ENCODE results near the gene CEMP1. TPM values are rescaled to one million over a fixed set of nuclear protein-coding genes. Genes with fewer than 3 reads are reported as not detected.
"Not testable (repeated sequence)": the region's sequence is repeated elsewhere in the genome, so short reads cannot be mapped to it uniquely, and the experiment has no call there.

The CEMP1 gene
- total RNA-seq (1.2 and 2.3 TPM in 2 replicates), polyA plus RNA-seq (0.66 and 0.91 TPM in 2 replicates), polyA minus RNA-seq (2.6 and 5.1 TPM in 2 replicates)
- total RNA-seq (2013) = 2.6 TPM

GRCh38 chr16:2531371-2531695, at the start of gene CEMP1:
CEMP1 (minus strand) TSS chr16:2531408; CDS start chr16:2531073, 335 bp downstream.
- intact Hi-C loops (cut with micrococcal nuclease) = no loop called here
- no peak for TF ChIP-seq CTCF (IDR thresholded peaks at IDR 0.05)
- TF ChIP-seq EZH2 (IDR thresholded peaks at IDR 0.05; ENCODE audit: borderline replicate concordance, insufficient read depth, low read depth, low read length, poor library complexity, severe bottlenecking) = no peak
- POLR2A ChIA-PET = interaction anchor here (0.6 to 3.4 kb wide), 4 partner anchors 10 to 150 kb away, joined by 3 to 66 read pairs (median 15); partner anchors contain the start of genes AMDHD2 and ATP6V0C

DNA sequence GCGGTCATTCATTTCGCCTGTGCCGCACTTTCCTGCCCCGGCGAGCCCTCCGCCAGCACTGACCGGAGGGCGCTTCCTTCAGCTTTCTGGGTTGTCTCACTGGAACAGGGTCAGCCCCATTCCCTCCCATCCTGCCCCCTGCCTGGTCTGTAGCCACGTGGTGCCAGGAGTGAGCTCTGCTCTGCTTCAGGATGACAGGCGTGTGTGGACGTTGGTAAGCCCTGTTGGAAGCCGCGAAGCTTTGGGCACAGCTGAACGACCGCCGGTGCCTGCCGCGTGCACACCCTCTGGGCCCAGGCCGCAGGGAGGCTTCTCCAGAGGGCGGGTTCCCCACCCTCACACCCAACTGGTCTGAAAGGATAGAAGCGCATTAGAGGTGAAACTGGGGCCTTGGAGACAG, 49.6 kb upstream of the CEMP1 start:
- H4K20me1 ChIP-seq (ENCODE audit: control insufficient read depth, insufficient read depth, low read length, poor library complexity, severe bottlenecking) = peaks cover 13% of the 10 kb centered on the region
- CTCF ChIA-PET; H2AFZ ChIP-seq (ENCODE audit: insufficient read depth, low read depth, low read length, poor library complexity, severe bottlenecking); H3K9me3 Mint-ChIP-seq (ENCODE audit: insufficient read depth); H3K27me3 ChIP-seq (replicated peaks in 1 of 4; ENCODE audit: control extremely low read depth in 1 of 4, control insufficient read depth in 3 of 4, insufficient read depth in 4 of 4, low read length in 3 of 4); ATAC-seq (ENCODE audit: low read depth); H3K4me3 Mint-ChIP-seq; DNase-seq; H3K27ac ChIP-seq (ENCODE audit: low read length in 2 of 2); H3K4me1 Mint-ChIP-seq; H3K27ac Mint-ChIP-seq; H3K9ac ChIP-seq (ENCODE audit: low read length); POLR2A ChIA-PET; H3K4me3 ChIP-seq (ENCODE audit: control extremely low read depth in 1 of 5, extremely low read depth in 1 of 5, insufficient read depth in 1 of 5, low read depth in 2 of 5, low read length in 4 of 5); H3K27me3 Mint-ChIP-seq; H3K4me2 ChIP-seq (replicated peaks; ENCODE audit: low read depth, low read length, poor library complexity, severe bottlenecking); H3K9me3 ChIP-seq (ENCODE audit: control extremely low read depth in 1 of 3, control insufficient read depth in 2 of 3, insufficient read depth in 1 of 3, low read length in 2 of 3); intact Hi-C loops (cut with micrococcal nuclease); H3K4me1 ChIP-seq (ENCODE audit: control insufficient read depth in 2 of 2, insufficient read depth in 2 of 2, low read length in 2 of 2): not testable (repeated sequence)
- peaks cover 14% of the 10 kb centered on the region for H3K79me2 ChIP-seq (ENCODE audit: control insufficient read depth, insufficient read depth, low read length)
- H3K36me3 ChIP-seq (replicated peaks in 1 of 2; ENCODE audit: control extremely low read depth in 1 of 2, control insufficient read depth in 1 of 2, extremely low read depth in 1 of 2, insufficient read depth in 2 of 2, low read length in 1 of 2) = peaks cover 4 to 13% of the 10 kb centered on the region in 2 experiments
- no CpG with 5 or more reads among the region's 21 CpGs for WGBS (ENCODE audit: insufficient coverage)

More at GRCh38 chr16:2531371-2531695, at the start of gene CEMP1:
- Histone ChIP-seq H2AFZ (ENCODE audit: insufficient read depth, low read depth, low read length, poor library complexity, severe bottlenecking) (peak within 1 kb of the TSS; percentile 32), H3K27me3 (replicated peaks in 1 of 4; ENCODE audit: control extremely low read depth in 1 of 4, control insufficient read depth in 3 of 4, insufficient read depth in 4 of 4, low read length in 3 of 4) (no peaks in the 10 kb centered on the region), H3K4me2 (replicated peaks; ENCODE audit: low read depth, low read length, poor library complexity, severe bottlenecking) (peak within 1 kb of the TSS; percentile 98), H3K4me1 (ENCODE audit: control insufficient read depth in 2 of 2, insufficient read depth in 2 of 2, low read length in 2 of 2) (peaks cover 8 to 24% of the 10 kb centered on the region in 2 donors), H3K9me3 (ENCODE audit: control extremely low read depth in 1 of 3, control insufficient read depth in 2 of 3, insufficient read depth in 1 of 3, low read length in 2 of 3) (no peaks in the 10 kb centered on the region), H3K27ac (ENCODE audit: low read length in 2 of 2) (peak within 1 kb of the TSS; percentile 96 to 100), H3K4me3 (ENCODE audit: control extremely low read depth in 1 of 5, extremely low read depth in 1 of 5, insufficient read depth in 1 of 5, low read depth in 2 of 5, low read length in 4 of 5) (peak within 1 kb of the TSS in 4 of 5 experiments; percentile 80 to 93 (median 88)), H4K20me1 (ENCODE audit: control insufficient read depth, insufficient read depth, low read length, poor library complexity, severe bottlenecking) (peaks cover 16% of the 10 kb centered on the region), H3K36me3 (replicated peaks in 1 of 2; ENCODE audit: control extremely low read depth in 1 of 2, control insufficient read depth in 1 of 2, extremely low read depth in 1 of 2, insufficient read depth in 2 of 2, low read length in 1 of 2) (peaks cover 0 to 35% of the 10 kb centered on the region in 2 experiments), H3K79me2 (ENCODE audit: control insufficient read depth, insufficient read depth, low read length) (peaks cover 37% of the 10 kb centered on the region), H3K9ac (ENCODE audit: low read length) (peak within 1 kb of the TSS; percentile 81)
- Mint-ChIP-seq H3K27me3 (no peaks in the 10 kb centered on the region), H3K27ac (peak within 1 kb of the TSS; percentile 97), H3K4me1 (peaks cover 19% of the 10 kb centered on the region), H3K4me3 (peak within 1 kb of the TSS; percentile 94), H3K9me3 (ENCODE audit: insufficient read depth) (no peaks in the 10 kb centered on the region)
- ATAC-seq (ENCODE audit: low read depth) (no peak), DNase-seq (no peak)
- 4% methylated on average over 8 of the region's 11 CpGs for WGBS (ENCODE audit: insufficient coverage)
- CTCF ChIA-PET = interaction anchor here (1.0 to 2.0 kb wide), 3 partner anchors 11 to 30 kb away, joined by 3 to 11 read pairs (median 8); partner anchors contain the start of gene AMDHD2

DNA sequence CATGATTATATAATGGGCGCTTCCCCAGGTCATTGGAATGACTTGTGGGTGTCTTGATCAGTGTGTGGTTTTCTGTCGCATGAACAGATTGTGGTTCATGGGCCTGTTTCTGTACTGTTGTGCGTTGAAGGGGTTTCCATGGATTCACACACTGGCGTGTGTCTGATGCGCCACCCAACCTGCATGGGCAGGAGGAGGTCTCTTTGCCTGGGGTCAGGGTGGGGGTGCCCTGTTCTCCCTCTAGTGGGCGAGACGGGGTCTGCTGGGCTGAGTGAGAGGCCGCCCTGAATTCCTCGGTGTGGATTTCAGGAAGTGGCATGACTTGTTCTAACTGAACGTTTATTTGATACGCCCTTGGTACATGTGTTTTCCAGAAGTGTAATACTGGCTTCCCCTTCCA, 48.9 kb upstream of the CEMP1 start:
- POLR2A ChIA-PET; H3K27ac Mint-ChIP-seq; H2AFZ ChIP-seq (ENCODE audit: insufficient read depth, low read depth, low read length, poor library complexity, severe bottlenecking); H3K9me3 ChIP-seq (ENCODE audit: control extremely low read depth in 1 of 3, control insufficient read depth in 2 of 3, insufficient read depth in 1 of 3, low read length in 2 of 3); H3K36me3 ChIP-seq (replicated peaks in 1 of 2; ENCODE audit: control extremely low read depth in 1 of 2, control insufficient read depth in 1 of 2, extremely low read depth in 1 of 2, insufficient read depth in 2 of 2, low read length in 1 of 2); H3K27me3 Mint-ChIP-seq; H3K27ac ChIP-seq (ENCODE audit: low read length in 2 of 2); H4K20me1 ChIP-seq (ENCODE audit: control insufficient read depth, insufficient read depth, low read length, poor library complexity, severe bottlenecking); H3K9ac ChIP-seq (ENCODE audit: low read length); H3K4me3 Mint-ChIP-seq; H3K4me1 Mint-ChIP-seq; H3K27me3 ChIP-seq (replicated peaks in 1 of 4; ENCODE audit: control extremely low read depth in 1 of 4, control insufficient read depth in 3 of 4, insufficient read depth in 4 of 4, low read length in 3 of 4); H3K4me3 ChIP-seq (ENCODE audit: control extremely low read depth in 1 of 5, extremely low read depth in 1 of 5, insufficient read depth in 1 of 5, low read depth in 2 of 5, low read length in 4 of 5); CTCF ChIA-PET; H3K79me2 ChIP-seq (ENCODE audit: control insufficient read depth, insufficient read depth, low read length); H3K9me3 Mint-ChIP-seq (ENCODE audit: insufficient read depth); H3K4me2 ChIP-seq (replicated peaks; ENCODE audit: low read depth, low read length, poor library complexity, severe bottlenecking); H3K4me1 ChIP-seq (ENCODE audit: control insufficient read depth in 2 of 2, insufficient read depth in 2 of 2, low read length in 2 of 2); intact Hi-C loops (cut with micrococcal nuclease); DNase-seq: not testable (repeated sequence)
- whole genome bisulfite sequencing (ENCODE audit: insufficient coverage) = no CpG with 5 or more reads among the region's 11 CpGs
- peak; percentile 45 for ATAC-seq (ENCODE audit: low read depth)
